Activated T-helper 1 cell treated with anti-CD3 and anti-CD28 coated beads, Interleukin-12 subunit alpha, Interleukin-12 subunit beta, Interleukin-2, Interleukin-4 antibody, amounts not matched to agents 30 ng/mL and 10 ng/mL and 1 ng/mL, durations not matched to agents 14 hours and 24 hours and 36 hours (primary cell): Measurements from ENCODE around the gene KIAA1549. TPM values are rescaled to one million over a fixed set of nuclear protein-coding genes. Genes with fewer than 3 reads are reported as not detected.
"Not testable (repeated sequence)": the region's sequence is repeated elsewhere in the genome, so short reads cannot be mapped to it uniquely, and the experiment has no call there.

ENCODE experiments used
- DNase-seq: peaks from one replicate; pipeline ENCODE4 v3.0.0; 2021; ENCODE audit warnings: low spot score
- H3K27ac Mint-ChIP-seq: one replicate; pipeline ENCODE4 v1.8.0; 2021; ENCODE audit warnings: mild to moderate bottlenecking, mixed read lengths
- H3K27me3 Mint-ChIP-seq: one replicate; pipeline ENCODE4 v1.8.0; 2022; ENCODE audit warnings: mild to moderate bottlenecking, moderate library complexity, mixed read lengths; ENCODE audit not compliant: insufficient read depth
- H3K36me3 Mint-ChIP-seq: one replicate; pipeline ENCODE4 v1.8.0; 2021; ENCODE audit warnings: low read depth, mixed read lengths
- H3K4me1 Mint-ChIP-seq: one replicate; pipeline ENCODE4 v1.8.0; 2021; ENCODE audit warnings: low read depth, mixed read lengths
- H3K4me3 Mint-ChIP-seq: one replicate; pipeline ENCODE4 v1.8.0; 2021; ENCODE audit warnings: mild to moderate bottlenecking, moderate library complexity, mixed read lengths
- H3K9me3 Mint-ChIP-seq: one replicate; pipeline ENCODE4 v1.8.0; 2021; ENCODE audit warnings: mixed read lengths
- intact Hi-C: fragments of 100-400 bp; cut with micrococcal nuclease; formaldehyde crosslinking; loops from one replicate; pipeline ENCODE4 v1.15.1; 2024
- total RNA-seq: library from RNA; stranded (reverse); gene quantifications from 2 replicates; pipeline ENCODE4 v1.2.3, GENCODE V29; 2022

KIAA1549 gene
- total RNA-seq, 1 donor from 2014 or later: 0.75 TPM

GRCh38 chr7:138982204-138982623 is 1.0 kb upstream of the KIAA1549 start:
- no peak for DNase-seq
- Mint-ChIP-seq H3K4me3 (peak overlapping the region; percentile 40), H3K4me1 (peaks cover 9% of the 10 kb centered on the region), H3K27ac (no peak overlapping the region), H3K9me3 (no peaks in the 10 kb centered on the region), H3K36me3 (no peaks in the 10 kb centered on the region), H3K27me3 (peaks cover 45% of the 10 kb centered on the region)
- intact Hi-C loops: no loop called here

- peaks cover 53% of the 10 kb centered on the region for H3K27me3 Mint-ChIP-seq
- H3K9me3 Mint-ChIP-seq: no peaks in the 10 kb centered on the region
- peak overlapping the region; percentile 85 for H3K4me3 Mint-ChIP-seq
- DNase-seq: no peak
- peak overlapping the region; percentile 63 for H3K27ac Mint-ChIP-seq
- intact Hi-C loops: no loop called here
- no peaks in the 10 kb centered on the region for H3K36me3 Mint-ChIP-seq
- H3K4me1 Mint-ChIP-seq: peaks cover 9% of the 10 kb centered on the region
These were observed 462 bp downstream of the KIAA1549 start for GRCh38 chr7:138980563-138981291.

DNA sequence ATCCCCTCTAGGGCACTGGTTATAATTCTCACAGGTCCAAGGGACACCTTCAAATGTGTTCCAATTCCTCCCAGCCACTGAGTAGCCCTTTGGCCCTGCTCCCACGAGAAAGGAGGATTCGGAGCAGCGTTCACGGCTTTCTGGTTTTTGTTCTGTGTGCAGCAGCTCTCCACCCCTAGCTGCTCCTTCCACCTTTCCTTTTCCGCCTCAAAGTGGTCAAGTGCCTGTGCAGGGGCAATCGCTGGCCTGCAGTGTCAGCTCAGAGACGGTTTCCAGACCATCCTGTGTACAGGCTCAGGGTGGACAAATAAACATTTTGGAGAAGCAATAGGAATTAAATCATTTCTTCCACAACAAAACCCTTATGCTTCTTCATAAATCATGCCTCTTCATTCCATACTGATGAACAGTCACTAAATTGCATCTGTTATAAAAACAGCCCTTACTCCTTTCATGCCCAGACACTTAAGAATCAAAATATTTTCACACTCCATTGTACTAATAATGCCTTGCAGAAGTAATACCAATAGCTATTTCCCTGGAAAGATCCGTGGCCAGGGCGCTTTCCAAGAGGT is 1.1 kb downstream of the KIAA1549 start:
- Mint-ChIP-seq H3K27me3 (peaks cover 53% of the 10 kb centered on the region), H3K27ac (no peak overlapping the region), H3K4me3 (peak overlapping the region; percentile 85), H3K36me3 (no peaks in the 10 kb centered on the region), H3K9me3 (no peaks in the 10 kb centered on the region), H3K4me1 (peaks cover 9% of the 10 kb centered on the region)
- intact Hi-C loops: loop anchor here (1.0 to 5.0 kb wide), 2 partner anchors 78 to 94 kb away; no protein-coding TSS in a partner anchor
- DNase-seq: no peak

GRCh38 chr7:138979226-138979979 is 1.8 kb downstream of the KIAA1549 start:
- H3K27me3 Mint-ChIP-seq: peaks cover 56% of the 10 kb centered on the region
- no peak for DNase-seq
- no peaks in the 10 kb centered on the region for H3K36me3 Mint-ChIP-seq
- H3K27ac Mint-ChIP-seq: no peak overlapping the region
- peaks cover 9% of the 10 kb centered on the region for H3K4me1 Mint-ChIP-seq
- H3K9me3 Mint-ChIP-seq: no peaks in the 10 kb centered on the region
- peak overlapping the region; percentile 59 for H3K4me3 Mint-ChIP-seq
- intact Hi-C loops: loop anchor here (1.0 to 5.0 kb wide), 2 partner anchors 77 to 93 kb away; no protein-coding TSS in a partner anchor

DNA sequence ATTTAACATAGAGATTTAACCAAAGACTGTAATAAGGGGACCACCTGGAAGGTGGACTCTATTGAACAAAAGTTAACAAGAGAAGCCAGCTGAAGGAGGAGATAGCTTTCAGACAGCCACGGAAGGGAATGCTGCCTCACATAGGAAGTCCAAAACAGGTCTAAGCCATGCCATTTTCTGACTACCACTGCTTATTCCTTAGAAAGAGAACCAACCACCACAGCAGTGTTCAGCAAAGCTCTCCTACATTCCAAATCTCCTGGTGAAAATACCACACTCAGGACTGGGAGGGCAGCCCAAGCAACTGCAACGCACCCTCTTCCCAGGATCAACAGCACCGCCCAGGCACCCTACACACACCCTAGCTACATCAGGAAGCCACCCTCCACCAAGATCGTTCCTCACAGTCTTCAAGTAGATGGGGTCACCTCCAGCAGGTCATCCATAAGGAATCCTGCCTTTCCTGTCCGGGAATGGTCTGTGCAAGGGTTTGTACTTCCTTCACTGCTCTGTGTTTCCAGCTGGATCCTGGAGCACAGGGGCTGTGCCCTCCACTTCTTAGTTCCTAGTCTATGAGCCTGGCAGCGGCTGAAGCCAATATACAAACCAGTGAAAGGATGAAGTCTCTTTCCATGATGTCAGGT is 2.5 kb downstream of the KIAA1549 start:
- intact Hi-C loops: loop anchor here (1.0 to 5.0 kb wide), 2 partner anchors 76 to 92 kb away; no protein-coding TSS in a partner anchor
- H3K4me3 Mint-ChIP-seq: no peak overlapping the region
- H3K27me3 Mint-ChIP-seq: peaks cover 58% of the 10 kb centered on the region

DNA sequence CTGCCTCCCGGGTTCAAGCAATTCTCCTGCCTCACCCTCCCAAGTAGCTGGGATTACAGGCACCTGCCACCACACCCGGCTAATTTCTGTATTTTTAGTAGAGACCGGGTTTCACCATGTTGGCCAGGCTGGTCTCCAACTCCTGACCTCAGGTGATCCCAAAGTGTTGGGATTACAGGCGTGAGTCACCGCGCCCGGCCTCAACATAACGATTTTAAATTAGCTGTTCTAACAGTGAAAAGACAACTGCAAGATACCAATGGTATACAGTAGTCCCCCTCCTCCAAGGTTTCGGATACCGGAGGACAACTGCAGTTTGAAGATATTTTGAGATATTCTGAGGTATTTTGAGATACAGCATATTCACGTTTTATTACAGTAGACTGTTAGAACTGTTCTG is 5.0 kb downstream of the KIAA1549 start:
- intact Hi-C loops: loop anchor here (5.0 kb wide), 1 partner anchor 74 kb away; no protein-coding TSS in a partner anchor
- peaks cover 53% of the 10 kb centered on the region for H3K27me3 Mint-ChIP-seq

More for the DNA sequence above, 2.5 kb downstream of the KIAA1549 start:
- Mint-ChIP-seq H3K27ac (no peak overlapping the region), H3K36me3 (no peaks in the 10 kb centered on the region), H3K9me3 (no peaks in the 10 kb centered on the region), H3K4me1 (peaks cover 9% of the 10 kb centered on the region)
- DNase-seq: no peak

GRCh38 chr7:138975343-138976104 is 5.7 kb downstream of the KIAA1549 start:
- H3K27ac Mint-ChIP-seq: no peak overlapping the region
- intact Hi-C loops: loop anchor here (5.0 kb wide), 1 partner anchor 73 kb away; no protein-coding TSS in a partner anchor
- no peaks in the 10 kb centered on the region for H3K36me3 Mint-ChIP-seq
- H3K4me3 Mint-ChIP-seq: no peak overlapping the region
- H3K4me1 Mint-ChIP-seq: peaks cover 5% of the 10 kb centered on the region
- no peaks in the 10 kb centered on the region for H3K9me3 Mint-ChIP-seq
- DNase-seq: no peak
- peaks cover 51% of the 10 kb centered on the region for H3K27me3 Mint-ChIP-seq

More for the DNA sequence above, 5.0 kb downstream of the KIAA1549 start:
- not testable (repeated sequence) for H3K9me3 Mint-ChIP-seq, DNase-seq, H3K27ac Mint-ChIP-seq, H3K4me3 Mint-ChIP-seq, H3K36me3 Mint-ChIP-seq, H3K4me1 Mint-ChIP-seq

DNA sequence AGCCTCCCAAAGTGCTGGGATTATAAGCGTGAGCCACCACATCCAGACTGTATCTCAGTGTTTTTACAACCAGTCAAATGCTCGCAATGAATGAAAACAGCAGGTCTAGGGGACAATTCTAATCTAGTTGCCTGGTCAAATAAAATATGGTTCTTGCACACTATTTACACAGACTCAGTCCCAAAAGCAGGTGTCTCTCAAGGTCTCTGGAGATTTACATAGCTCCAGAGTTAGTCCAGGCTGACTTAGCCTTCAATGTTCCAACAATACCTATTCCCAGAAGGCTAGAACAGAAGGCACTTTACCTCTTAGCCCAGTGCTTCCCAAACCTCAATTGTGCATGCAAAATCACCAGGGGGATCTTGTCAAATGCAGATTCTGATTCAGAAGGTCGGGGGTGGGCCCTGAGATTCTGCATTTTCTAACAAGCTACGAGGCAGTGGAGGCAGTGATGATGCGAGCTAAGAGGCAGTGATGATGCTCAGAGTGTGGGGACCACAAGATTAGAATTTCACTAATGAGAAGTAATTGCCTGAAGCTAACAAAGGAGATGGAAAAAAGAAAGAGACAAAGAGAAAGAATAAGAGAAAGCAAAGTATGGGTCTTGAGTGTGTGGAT is 6.4 kb downstream of the KIAA1549 start:
- no peak for DNase-seq

GRCh38 chr7:138974103-138974502 is 7.1 kb downstream of the KIAA1549 start:
- H3K4me1 Mint-ChIP-seq: no peaks in the 10 kb centered on the region
- no peak overlapping the region for H3K27ac Mint-ChIP-seq
- no peak overlapping the region for H3K4me3 Mint-ChIP-seq
- no peaks in the 10 kb centered on the region for H3K36me3 Mint-ChIP-seq
- DNase-seq: no peak
- intact Hi-C loops: no loop called here
- no peaks in the 10 kb centered on the region for H3K9me3 Mint-ChIP-seq
- peaks cover 37% of the 10 kb centered on the region for H3K27me3 Mint-ChIP-seq

More for the DNA sequence above, 6.4 kb downstream of the KIAA1549 start:
- Mint-ChIP-seq H3K4me1 (no peaks in the 10 kb centered on the region), H3K27ac (no peak overlapping the region), H3K9me3 (no peaks in the 10 kb centered on the region), H3K27me3 (peaks cover 43% of the 10 kb centered on the region), H3K4me3 (no peak overlapping the region), H3K36me3 (no peaks in the 10 kb centered on the region)
- intact Hi-C loops: loop anchor here (5.0 kb wide), 1 partner anchor 72 kb away; no protein-coding TSS in a partner anchor

- no peaks in the 10 kb centered on the region for H3K36me3 Mint-ChIP-seq
- no peak overlapping the region for H3K27ac Mint-ChIP-seq
- intact Hi-C loops: no loop called here
- peaks cover 18% of the 10 kb centered on the region for H3K27me3 Mint-ChIP-seq
- H3K4me3 Mint-ChIP-seq: no peak overlapping the region
- no peaks in the 10 kb centered on the region for H3K4me1 Mint-ChIP-seq
- DNase-seq: no peak
- no peaks in the 10 kb centered on the region for H3K9me3 Mint-ChIP-seq
These were observed 10.2 kb downstream of the KIAA1549 start for GRCh38 chr7:138970952-138971351.

GRCh38 chr7:138970446-138970845 is 10.7 kb downstream of the KIAA1549 start:
- Mint-ChIP-seq H3K4me3 (no peak overlapping the region), H3K27me3 (peaks cover 20% of the 10 kb centered on the region)
- intact Hi-C loops: no loop called here

More at GRCh38 chr7:138970446-138970845, 10.7 kb downstream of the KIAA1549 start:
- no peaks in the 10 kb centered on the region for H3K9me3 Mint-ChIP-seq
- H3K27ac Mint-ChIP-seq: no peak overlapping the region
- no peak for DNase-seq
- H3K4me1 Mint-ChIP-seq: no peaks in the 10 kb centered on the region
- H3K36me3 Mint-ChIP-seq: no peaks in the 10 kb centered on the region
